D721Med (cell line): ENCODE data around the gene DNAH2.

ENCODE experiments used
- DNase-seq: peaks from one replicate; pipeline ENCODE4 v3.0.0; 2011; ENCODE audit warnings: low spot score; ENCODE audit not compliant: insufficient read length
- FAIRE-seq: peaks from 2 replicates; lab custom pipeline; 2011; peaks lifted over from hg19 to GRCh38; lab: Jason Lieb, UNC
- CTCF ChIP-seq: IDR thresholded peaks from 2 replicates; pipeline ENCODE4 v1.5.1; 2012; ENCODE audit warnings: mild to moderate bottlenecking, control low read depth; ENCODE audit not compliant: insufficient read depth; ENCODE audit errors: missing control alignments

DNAH2 gene

DNA sequence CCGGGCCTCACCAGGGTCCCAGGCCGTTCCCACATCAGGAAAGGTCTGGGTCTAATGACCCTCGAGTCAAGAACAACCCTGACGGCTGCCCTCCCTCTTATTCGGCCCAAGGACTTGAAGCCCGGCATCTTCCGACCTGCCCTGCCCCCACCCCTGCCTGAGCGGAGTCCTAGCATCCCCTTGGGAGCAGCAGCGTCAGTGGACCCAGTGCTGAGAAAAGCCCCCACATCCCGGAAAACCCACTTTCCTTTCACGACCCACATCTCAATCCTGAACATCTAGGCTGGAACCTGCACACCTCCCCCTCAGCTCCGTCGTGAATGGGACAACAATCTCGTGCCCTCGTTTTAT lies 138.1 kb downstream of the DNAH2 start:
- FAIRE-seq (no peak), DNase-seq (no peak)
- no peak for TF ChIP-seq CTCF

DNA sequence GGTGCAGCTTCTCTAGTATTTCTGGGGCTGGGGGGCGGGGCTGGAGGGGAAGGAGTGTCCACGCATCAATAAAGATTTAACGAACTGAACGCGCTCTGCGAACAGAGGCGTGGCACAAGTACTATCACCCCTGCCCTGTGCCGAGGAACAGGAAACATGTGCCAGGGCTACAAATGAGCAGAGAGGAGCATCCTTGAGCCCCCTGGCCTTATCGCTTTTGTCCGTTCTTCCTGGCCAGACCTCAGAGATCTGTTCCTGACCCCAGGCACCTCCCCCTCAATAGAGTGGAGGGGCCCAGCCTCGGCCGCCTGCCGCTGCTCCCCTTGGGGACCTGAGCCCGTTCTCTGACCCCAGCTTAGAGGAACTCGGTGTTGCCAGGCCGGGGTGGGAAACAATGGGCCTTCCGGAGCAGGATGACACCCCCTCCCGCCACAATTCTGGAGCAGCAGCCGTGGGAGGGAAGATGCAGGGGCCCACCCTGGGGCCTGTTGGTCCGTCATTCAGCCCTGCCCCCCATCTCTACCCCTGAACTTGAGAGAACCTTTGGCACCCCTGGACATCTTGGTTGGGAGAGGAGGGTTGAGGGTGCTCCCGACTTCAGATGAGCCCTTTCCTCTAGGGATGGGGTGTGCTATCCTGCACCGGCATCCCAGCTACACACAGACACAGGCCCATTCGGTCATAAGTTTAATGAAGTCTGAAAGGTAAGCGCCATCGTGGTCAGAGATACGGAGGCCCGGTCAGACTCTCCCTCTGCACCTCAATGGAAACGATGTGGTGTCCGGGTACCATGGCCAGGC lies 138.7 kb downstream of the DNAH2 start:
- TF ChIP-seq CTCF: no peak
- DNase-seq (no peak), FAIRE-seq (no peak)

- DNase-seq (peak; percentile 68), FAIRE-seq (peak; percentile 16)
- peak; percentile 18 for TF ChIP-seq CTCF
These were observed 139.5 kb downstream of the DNAH2 start, which contains the start of gene NAA38 for GRCh38 chr17:7856811-7857712. Gene NAA38 (minus strand): TSS chr17:7857559. CDS start chr17:7857463, 96 bp downstream.

DNA sequence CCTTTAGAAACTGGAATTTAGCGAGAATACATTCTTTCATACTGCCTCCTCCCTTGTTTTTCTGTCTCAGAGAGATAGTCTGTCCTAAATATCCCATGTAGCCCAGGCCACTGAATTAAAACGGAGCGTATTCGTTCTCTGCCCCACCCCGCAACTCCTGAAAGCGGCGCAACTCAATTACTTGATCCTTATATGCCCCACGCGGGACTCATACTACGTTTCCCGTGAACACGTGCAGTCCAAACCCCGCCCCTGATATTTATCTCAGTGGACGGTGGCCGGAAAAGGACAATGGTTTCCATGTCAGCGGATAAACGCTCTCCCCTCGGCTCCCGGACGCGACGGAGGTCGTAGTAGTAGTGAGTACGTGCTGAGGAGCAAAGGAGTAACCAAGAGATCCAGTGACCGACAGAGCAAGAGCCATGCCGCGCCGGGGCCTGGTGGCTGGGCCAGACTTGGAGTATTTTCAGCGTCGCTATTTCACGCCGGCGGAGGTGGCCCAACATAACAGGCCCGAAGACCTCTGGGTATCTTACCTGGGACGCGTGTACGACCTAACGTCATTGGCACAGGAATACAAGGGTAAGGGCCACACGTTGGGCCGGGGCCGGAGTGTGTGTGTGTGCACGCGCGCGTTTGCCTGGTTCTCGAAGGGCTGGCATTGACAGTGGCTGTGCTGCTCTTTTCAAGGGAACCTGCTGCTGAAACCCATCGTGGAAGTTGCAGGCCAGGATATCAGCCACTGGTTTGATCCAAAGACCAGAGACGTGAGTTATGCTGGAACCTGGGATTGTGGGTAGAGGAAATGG lies 140.4 kb downstream of the DNAH2 start, which contains the start of gene CYB5D1:
Gene CYB5D1 (plus strand): TSS at position 291 of the 809 bp plus-strand sequence. CDS start 132 bp downstream, at position 423.
- TF ChIP-seq CTCF: no peak
- FAIRE-seq (no peak), DNase-seq (no peak)

- FAIRE-seq: no peak
- no peak for TF ChIP-seq CTCF
- DNase-seq: no peak
These were observed 140.9 kb downstream of the DNAH2 start for GRCh38 chr17:7858522-7858810.

DNA sequence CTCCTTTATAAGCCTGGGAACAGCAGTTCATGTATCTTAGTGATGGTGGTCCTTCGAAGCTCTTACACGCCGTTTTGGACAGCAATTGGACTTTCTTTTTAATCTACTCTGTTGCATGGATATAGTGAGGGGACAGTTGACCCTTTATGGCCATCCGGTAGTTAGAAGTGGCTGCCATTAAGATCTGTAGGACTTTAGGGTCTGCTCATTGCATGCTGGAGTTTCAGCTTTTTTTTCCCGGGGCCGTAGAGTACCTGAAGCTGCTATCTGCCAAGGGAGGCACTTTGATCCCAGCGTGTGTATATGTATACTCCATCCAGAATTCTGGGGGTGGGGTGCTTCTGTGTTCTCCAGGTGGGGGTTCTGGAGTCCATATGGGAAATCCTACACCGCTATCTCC lies 141.5 kb downstream of the DNAH2 start:
- no peak for TF ChIP-seq CTCF
- DNase-seq: no peak
- no peak for FAIRE-seq
